Activated naive CD4-positive, alpha-beta T cell treated with anti-CD3 and anti-CD28 coated beads for 36 hours (primary cell): ENCODE data around the gene PHACTR1. TPM values are rescaled to one million over a fixed set of nuclear protein-coding genes. Genes with fewer than 3 reads are reported as not detected.
A peak's percentile ranks its signal among the peaks of the same experiment; 100 is the strongest.
"Not testable (repeated sequence)": the region's sequence is repeated elsewhere in the genome, so short reads cannot be mapped to it uniquely, and the experiment has no call there.

ENCODE experiments used
- CTCF ChIA-PET: fragments of 350-600 bp; sonication (Branson Sonifier 250); formaldehyde crosslinking; loops from one replicate; lab custom pipeline; 2021; ENCODE audit warnings: antibody characterized with exemption; lab: Charles Lee
- DNase-seq: peaks from one replicate; pipeline ENCODE4 v3.0.0-alpha.2; 2020
- H3K27ac Mint-ChIP-seq: one replicate; pipeline ENCODE4 v1.8.0; 2021; ENCODE audit warnings: mild to moderate bottlenecking, mixed read lengths
- H3K27me3 Mint-ChIP-seq: one replicate; pipeline ENCODE4 v1.8.0; 2021; ENCODE audit warnings: low read depth, mixed read lengths
- H3K36me3 Mint-ChIP-seq: one replicate; pipeline ENCODE4 v1.8.0; 2021; ENCODE audit warnings: low read depth, mixed read lengths
- H3K4me1 Mint-ChIP-seq: one replicate; pipeline ENCODE4 v1.8.0; 2021; ENCODE audit warnings: low read depth, mixed read lengths
- H3K4me3 Mint-ChIP-seq: one replicate; pipeline ENCODE4 v1.8.0; 2021; ENCODE audit warnings: mild to moderate bottlenecking, moderate library complexity, mixed read lengths
- H3K9me3 Mint-ChIP-seq: one replicate; pipeline ENCODE4 v1.8.0; 2021; ENCODE audit warnings: mixed read lengths
- intact Hi-C: fragments of 100-400 bp; cut with micrococcal nuclease; formaldehyde crosslinking; loops from one replicate; pipeline ENCODE4 v1.15.1; 2023
- total RNA-seq, 2 experiments: library from RNA; stranded (reverse); gene quantifications; one replicate each; pipeline ENCODE4 v1.2.3, GENCODE V29; 2021

The PHACTR1 gene
- total RNA-seq, 2 experiments from 2014 or later: 0.31 TPM; not detected in 1

DNA sequence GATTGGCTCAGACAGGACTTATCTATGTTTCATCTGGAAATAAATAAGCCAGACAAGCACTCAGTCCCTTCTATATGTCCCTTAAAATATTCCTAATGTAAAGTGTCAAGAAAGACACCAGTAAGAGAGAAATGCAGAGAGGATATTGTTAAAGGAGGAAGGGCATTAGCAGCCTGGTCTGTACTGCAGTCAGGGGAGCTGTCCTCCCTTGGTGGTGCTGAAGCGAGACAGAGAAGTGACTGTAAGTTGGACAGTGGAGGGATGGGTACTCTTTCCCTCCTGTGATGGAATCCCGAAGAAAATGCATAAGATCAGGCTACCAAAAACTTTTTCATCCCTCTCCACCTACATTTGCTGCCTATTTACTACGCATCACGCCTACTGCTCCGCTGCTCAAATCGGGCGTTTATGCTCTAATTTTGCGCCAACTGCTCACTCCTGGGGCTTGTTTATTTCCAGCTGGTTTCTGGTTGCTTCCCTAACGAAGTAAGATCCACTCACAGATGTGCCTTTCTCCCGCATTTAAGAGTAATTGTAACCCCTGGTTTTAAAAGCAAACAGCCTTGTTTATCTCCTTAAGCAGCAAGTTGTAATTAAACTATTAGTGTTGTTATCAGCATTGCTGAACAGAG lies 35.2 kb downstream of the PHACTR1 start:
- intact Hi-C loops: no loop called here
- no peaks in the 10 kb centered on the region for H3K36me3 Mint-ChIP-seq
- peaks cover 3% of the 10 kb centered on the region for H3K4me1 Mint-ChIP-seq
- H3K4me3 Mint-ChIP-seq: no peak overlapping the region
- peak; percentile 69 for DNase-seq
- H3K27ac Mint-ChIP-seq: no peak overlapping the region
- H3K9me3 Mint-ChIP-seq: no peaks in the 10 kb centered on the region
- CTCF ChIA-PET: no interaction called here
- peaks cover 49% of the 10 kb centered on the region for H3K27me3 Mint-ChIP-seq

DNA sequence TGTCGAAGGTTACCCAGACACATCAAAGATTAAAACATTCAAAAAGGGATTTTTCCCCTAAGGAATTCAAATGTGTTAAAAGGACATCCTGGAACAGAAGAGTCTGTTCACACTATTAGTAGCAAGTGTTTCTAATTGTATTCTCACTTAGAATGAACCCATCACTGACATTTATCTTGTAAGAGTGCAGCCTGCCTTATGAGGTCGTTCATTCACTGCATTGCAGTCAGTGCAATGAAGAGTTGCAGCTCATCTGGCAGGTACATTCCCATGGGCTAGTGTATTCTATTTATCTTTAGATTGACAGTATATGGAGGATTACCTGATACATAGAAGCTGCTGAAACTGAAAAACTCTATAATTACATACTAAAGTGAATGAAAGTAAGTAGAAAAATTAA lies 36.5 kb downstream of the PHACTR1 start:
- intact Hi-C loops: no loop called here
- H3K27me3 Mint-ChIP-seq: peaks cover 46% of the 10 kb centered on the region
- H3K4me1 Mint-ChIP-seq: peaks cover 3% of the 10 kb centered on the region
- no peak for DNase-seq
- no peak overlapping the region for H3K4me3 Mint-ChIP-seq
- CTCF ChIA-PET: no interaction called here
- H3K27ac Mint-ChIP-seq: no peak overlapping the region
- H3K9me3 Mint-ChIP-seq: no peaks in the 10 kb centered on the region
- H3K36me3 Mint-ChIP-seq: no peaks in the 10 kb centered on the region

DNA sequence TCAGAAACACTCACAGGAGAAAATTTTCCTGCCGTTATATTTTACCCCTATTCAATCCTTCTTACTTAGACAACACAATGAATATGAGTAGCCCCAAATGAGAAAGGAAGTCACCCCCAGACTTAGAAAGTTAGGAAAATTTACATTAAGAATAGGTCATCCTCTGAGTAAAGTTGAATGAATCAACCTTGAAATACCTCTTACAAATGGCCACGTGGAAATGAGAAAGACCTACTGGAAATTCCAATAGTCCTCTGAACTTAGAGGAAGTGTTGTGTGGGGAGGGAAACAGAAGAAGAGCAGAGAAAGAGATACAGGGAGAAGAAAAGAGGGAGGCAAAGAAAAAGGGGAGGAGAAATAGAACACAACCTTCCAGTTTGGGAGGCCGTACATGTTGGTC lies 43.7 kb downstream of the PHACTR1 start:
- DNase-seq: no peak
- Mint-ChIP-seq H3K27ac (no peak overlapping the region), H3K36me3 (no peaks in the 10 kb centered on the region), H3K4me3 (no peak overlapping the region), H3K27me3 (peaks cover 18% of the 10 kb centered on the region), H3K4me1 (no peaks in the 10 kb centered on the region), H3K9me3 (no peaks in the 10 kb centered on the region)
- intact Hi-C loops: no loop called here
- CTCF ChIA-PET: interaction anchor here (0.5 kb wide), 1 partner anchor 17 kb away, joined by 3 read pairs; no protein-coding TSS in a partner anchor

DNA sequence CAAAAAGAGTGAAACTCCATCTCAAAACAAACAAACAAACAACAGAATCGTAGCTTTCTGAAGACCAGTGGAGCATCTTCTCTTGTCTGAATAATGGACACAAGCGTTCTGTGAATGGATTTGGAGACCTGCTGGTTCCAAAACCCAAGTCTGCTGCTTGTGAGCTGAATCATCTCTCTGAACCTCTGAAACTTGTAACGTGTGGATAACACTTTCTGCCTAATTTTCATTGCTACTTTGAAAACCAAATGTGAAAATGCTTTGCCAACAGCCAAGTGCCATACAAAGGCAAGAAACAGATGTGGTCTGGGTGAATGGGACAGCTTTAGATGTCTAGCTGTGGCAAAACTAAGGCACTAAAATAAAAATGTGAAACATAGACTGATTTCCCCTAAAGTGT lies 44.3 kb downstream of the PHACTR1 start:
- Mint-ChIP-seq H3K27ac (no peak overlapping the region), H3K9me3 (no peaks in the 10 kb centered on the region), H3K27me3 (peaks cover 18% of the 10 kb centered on the region), H3K36me3 (no peaks in the 10 kb centered on the region), H3K4me1 (no peaks in the 10 kb centered on the region), H3K4me3 (no peak overlapping the region)
- intact Hi-C loops: no loop called here
- CTCF ChIA-PET: interaction anchor here (0.5 kb wide), 1 partner anchor 17 kb away, joined by 3 read pairs; no protein-coding TSS in a partner anchor
- no peak for DNase-seq

DNA sequence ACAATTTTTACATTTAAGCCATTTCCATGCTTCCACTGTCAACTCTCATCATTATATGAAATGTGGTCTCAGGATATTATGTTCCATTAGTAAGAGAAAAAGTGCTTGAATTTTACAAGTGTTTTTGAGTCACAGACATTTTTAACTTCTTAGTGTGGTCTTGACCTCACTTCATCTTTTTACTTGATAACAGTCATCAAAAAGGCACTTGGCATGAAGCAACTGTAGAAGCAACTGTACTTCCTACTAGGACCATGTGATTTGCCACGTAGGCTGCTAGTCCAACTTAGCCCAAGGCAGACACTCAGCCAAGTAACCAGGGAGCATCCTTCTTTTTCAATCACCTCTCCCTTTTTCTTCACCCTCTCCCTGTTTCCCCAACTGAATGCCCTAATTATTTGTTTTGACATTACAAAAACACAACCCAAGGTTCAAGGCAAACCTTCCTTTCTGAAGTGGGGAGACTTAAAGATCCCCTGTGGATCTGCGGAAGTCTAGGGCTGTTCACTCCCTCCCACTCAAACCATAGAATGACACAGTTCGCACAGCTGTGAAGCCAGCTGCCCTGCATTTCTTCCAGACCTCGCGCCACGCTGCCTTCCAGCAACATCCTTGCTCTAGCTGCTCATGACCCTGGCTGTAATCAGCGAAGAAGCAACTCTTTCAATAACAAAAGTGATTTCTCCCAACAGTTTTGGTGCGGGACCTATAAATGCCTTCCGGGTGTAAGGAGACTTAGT lies 45.0 kb downstream of the PHACTR1 start:
- DNase-seq: no peak
- no peak overlapping the region for H3K4me3 Mint-ChIP-seq
- H3K4me1 Mint-ChIP-seq: no peaks in the 10 kb centered on the region

DNA sequence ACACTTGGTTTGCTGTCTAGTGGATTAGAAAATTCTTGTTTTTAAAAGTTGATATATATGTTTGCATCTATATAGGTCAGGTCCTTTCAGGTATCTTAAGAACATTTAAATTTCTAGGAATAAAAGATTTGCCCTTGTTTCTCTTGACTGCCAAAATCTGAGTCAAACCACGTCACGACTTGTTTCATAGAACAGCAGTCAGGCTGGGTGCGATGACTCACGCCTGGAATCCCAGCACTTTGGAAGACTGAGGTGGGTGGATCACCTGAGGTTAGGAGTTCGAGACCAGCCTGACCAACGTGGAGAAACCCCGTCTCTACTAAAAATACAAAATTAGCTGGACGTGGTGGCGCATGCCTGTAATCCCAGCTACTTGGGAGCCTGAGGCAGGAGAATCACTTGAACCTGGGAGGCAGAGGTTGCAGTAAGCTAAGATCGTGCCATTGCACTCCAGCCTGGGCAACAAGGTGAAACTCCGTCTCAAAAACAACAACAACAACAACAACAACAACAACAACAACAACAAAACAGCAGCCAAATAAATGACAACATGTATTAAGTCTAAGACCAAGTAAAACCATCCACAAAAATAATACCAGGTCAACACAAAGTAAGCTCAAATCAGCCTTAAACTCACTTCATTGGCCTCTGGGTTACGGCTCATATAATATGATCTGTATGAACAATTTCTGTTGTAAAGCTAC lies 46.3 kb downstream of the PHACTR1 start:
- H3K4me1 Mint-ChIP-seq, intact Hi-C loops, H3K27ac Mint-ChIP-seq, H3K4me3 Mint-ChIP-seq, CTCF ChIA-PET, H3K36me3 Mint-ChIP-seq, H3K9me3 Mint-ChIP-seq, DNase-seq: not testable (repeated sequence)
- H3K27me3 Mint-ChIP-seq: peaks cover 11% of the 10 kb centered on the region

More for the DNA sequence above, 45.0 kb downstream of the PHACTR1 start:
- CTCF ChIA-PET: no interaction called here
- H3K27me3 Mint-ChIP-seq: peaks cover 18% of the 10 kb centered on the region
- no peaks in the 10 kb centered on the region for H3K9me3 Mint-ChIP-seq
- no peaks in the 10 kb centered on the region for H3K36me3 Mint-ChIP-seq
- no peak overlapping the region for H3K27ac Mint-ChIP-seq
- intact Hi-C loops: no loop called here

DNA sequence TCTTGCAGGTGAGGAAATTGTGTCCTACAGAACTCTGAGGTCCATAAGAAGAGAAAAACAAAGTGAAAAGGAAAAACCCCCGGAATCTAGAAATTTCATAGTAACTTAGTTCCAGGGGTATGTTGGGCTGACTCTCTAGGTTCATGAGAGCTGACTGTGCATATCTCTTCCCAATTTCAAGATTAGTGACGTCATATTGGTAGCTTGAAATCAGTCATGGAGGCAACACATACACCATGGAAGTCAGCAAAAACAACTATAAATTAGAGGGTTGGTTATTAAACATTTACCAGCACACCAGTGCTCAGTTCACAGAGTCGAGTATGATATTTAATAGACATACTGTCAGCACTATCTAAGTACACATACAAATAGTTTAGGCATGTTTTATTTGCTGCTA lies 49.8 kb downstream of the PHACTR1 start:
- H3K9me3 Mint-ChIP-seq: no peaks in the 10 kb centered on the region
- CTCF ChIA-PET: interaction anchor here (1.2 kb wide), 1 partner anchor 36 kb away, joined by 3 read pairs; no protein-coding TSS in a partner anchor
- H3K27ac Mint-ChIP-seq: no peak overlapping the region
- intact Hi-C loops: no loop called here
- H3K4me3 Mint-ChIP-seq: no peak overlapping the region
- no peaks in the 10 kb centered on the region for H3K4me1 Mint-ChIP-seq
- H3K36me3 Mint-ChIP-seq: no peaks in the 10 kb centered on the region
- no peak for DNase-seq
- H3K27me3 Mint-ChIP-seq: peaks cover 9% of the 10 kb centered on the region

DNA sequence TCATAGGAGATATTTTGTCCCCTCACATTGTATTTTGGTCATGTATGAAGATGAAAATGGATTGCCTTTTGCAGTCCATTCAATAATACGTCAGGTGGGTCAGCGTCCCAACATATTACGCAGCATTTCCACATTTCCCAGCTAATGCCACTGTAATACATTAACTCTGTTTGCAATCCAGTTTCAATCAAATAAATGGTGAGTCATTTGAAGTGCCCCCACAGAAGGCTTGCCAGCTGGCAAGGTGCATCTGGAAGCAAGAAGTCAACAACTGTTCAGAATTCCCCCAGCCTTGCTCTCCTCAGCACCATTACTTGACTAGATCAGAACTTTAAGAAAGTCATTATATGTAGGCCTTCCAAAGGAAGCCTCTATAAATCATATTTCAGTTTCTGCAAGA lies 50.4 kb downstream of the PHACTR1 start:
- Mint-ChIP-seq H3K36me3 (no peaks in the 10 kb centered on the region), H3K4me1 (no peaks in the 10 kb centered on the region), H3K27me3 (peaks cover 4% of the 10 kb centered on the region), H3K27ac (no peak overlapping the region), H3K9me3 (no peaks in the 10 kb centered on the region), H3K4me3 (no peak overlapping the region)
- CTCF ChIA-PET: no interaction called here
- DNase-seq: no peak
- intact Hi-C loops: no loop called here

DNA sequence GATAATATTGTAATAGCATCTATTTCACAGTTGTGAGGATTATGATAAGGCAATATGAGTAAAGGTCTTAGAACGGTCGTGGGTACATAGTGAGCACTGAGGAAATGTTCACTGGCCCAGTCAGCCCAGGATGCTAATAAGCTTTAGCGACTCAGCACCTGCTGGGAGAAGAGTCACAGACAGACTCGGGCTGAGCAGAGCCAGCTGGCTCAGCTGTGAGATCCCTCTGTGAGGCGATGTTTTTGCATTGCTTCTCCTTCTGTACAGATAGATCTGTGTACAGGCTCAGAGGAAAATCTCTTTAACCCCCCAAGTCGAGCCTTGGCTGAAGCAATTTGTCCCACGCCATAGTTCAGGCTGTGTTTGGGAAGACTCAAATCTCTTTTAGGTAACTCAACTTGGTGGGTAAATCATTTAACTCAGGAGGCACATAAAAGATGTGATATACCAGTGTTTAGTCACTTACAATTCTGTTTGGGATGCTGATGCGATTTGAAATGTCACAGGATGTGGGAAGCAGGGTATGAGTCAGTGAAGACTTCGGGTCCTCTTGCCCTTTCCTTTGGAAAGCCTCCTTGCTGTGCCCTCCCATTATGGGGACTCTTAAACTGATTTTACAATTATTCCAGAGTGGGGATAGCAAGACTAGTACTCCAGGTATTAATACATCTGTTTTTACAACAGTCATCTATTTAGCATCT lies 53.1 kb downstream of the PHACTR1 start:
- Mint-ChIP-seq H3K9me3 (no peaks in the 10 kb centered on the region), H3K4me1 (no peaks in the 10 kb centered on the region), H3K36me3 (no peaks in the 10 kb centered on the region), H3K27ac (no peak overlapping the region), H3K4me3 (no peak overlapping the region), H3K27me3 (peaks cover 4% of the 10 kb centered on the region)
- CTCF ChIA-PET: no interaction called here
- intact Hi-C loops: no loop called here
- DNase-seq: no peak

DNA sequence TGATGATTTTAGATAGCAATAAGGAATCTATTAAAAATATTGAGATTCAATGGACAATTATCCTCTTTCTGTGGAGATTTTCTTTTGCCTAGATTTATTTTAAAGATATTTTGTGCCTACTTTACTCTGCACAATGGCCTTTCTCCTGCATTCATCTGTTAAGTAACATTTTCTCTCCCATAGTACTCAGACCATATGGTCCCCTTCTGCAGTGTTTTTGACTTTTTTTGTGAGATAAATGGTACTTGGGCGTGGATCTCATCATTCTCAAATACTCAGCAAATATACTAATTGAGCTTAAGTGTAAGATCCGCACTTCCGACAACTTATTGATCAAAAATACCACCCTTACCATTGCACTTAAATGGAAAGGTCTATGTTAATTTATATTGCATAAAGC lies 55.8 kb downstream of the PHACTR1 start:
- H3K36me3 Mint-ChIP-seq: no peaks in the 10 kb centered on the region
- no peak for DNase-seq
- no peaks in the 10 kb centered on the region for H3K9me3 Mint-ChIP-seq
- H3K4me1 Mint-ChIP-seq: no peaks in the 10 kb centered on the region
- intact Hi-C loops: no loop called here
- CTCF ChIA-PET: no interaction called here
- H3K4me3 Mint-ChIP-seq: no peak overlapping the region
- H3K27ac Mint-ChIP-seq: no peak overlapping the region
- H3K27me3 Mint-ChIP-seq: peaks cover 6% of the 10 kb centered on the region

DNA sequence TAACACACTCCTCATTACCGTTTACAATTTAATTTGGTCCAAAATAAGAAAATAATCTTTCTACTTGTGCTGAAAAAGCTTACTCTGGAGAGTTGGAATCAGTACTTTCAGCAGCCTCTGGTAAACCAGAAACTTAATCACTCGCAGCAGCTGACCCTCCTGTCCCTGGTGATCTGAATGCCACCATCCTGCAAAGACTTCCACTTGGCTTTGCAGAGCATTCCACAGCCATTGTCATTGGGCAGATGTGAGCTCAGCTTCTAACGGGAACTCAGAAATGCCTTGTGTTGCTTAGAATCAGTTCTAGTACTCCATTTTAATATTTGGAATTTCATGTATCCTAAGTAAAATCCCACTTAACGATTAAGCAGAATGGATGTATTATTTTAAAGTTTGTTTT lies 59.7 kb downstream of the PHACTR1 start:
- intact Hi-C loops: no loop called here
- H3K27ac Mint-ChIP-seq: no peak overlapping the region
- no peaks in the 10 kb centered on the region for H3K36me3 Mint-ChIP-seq
- H3K4me1 Mint-ChIP-seq: no peaks in the 10 kb centered on the region
- DNase-seq: no peak
- peaks cover 4% of the 10 kb centered on the region for H3K27me3 Mint-ChIP-seq
- H3K9me3 Mint-ChIP-seq: no peaks in the 10 kb centered on the region
- H3K4me3 Mint-ChIP-seq: no peak overlapping the region
- CTCF ChIA-PET: no interaction called here

DNA sequence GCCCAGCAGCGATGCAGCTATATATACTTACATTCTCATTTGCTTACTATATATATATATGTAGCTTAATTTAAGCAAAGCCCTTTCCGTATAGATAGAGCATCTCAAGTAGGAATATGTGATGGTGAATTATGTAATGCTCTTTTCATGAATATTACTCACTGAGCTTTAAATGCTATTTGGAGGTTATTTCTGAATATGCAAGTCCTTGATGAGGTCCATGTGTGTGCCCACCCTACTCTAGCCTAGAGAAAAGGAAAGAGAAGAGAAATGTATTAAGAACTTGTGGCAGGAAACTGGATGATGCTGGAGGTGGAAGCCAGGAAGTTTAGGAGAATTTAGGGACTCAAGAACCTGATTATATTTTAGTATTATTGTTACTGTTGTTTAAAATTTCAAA lies 63.2 kb downstream of the PHACTR1 start:
- CTCF ChIA-PET: interaction anchor here (0.5 kb wide), 1 partner anchor 10 kb away, joined by 4 read pairs; no protein-coding TSS in a partner anchor
- no peak overlapping the region for H3K4me3 Mint-ChIP-seq
- H3K27ac Mint-ChIP-seq: no peak overlapping the region
- H3K27me3 Mint-ChIP-seq: peaks cover 4% of the 10 kb centered on the region
- DNase-seq: no peak
- no peaks in the 10 kb centered on the region for H3K36me3 Mint-ChIP-seq
- H3K4me1 Mint-ChIP-seq: no peaks in the 10 kb centered on the region
- intact Hi-C loops: no loop called here
- H3K9me3 Mint-ChIP-seq: no peaks in the 10 kb centered on the region
